Glomerular endothelial cell (primary cell): ENCODE measurements around the gene KTN1. TPM values are rescaled to one million over a fixed set of nuclear protein-coding genes. Genes with fewer than 3 reads are reported as not detected.

Experiments used
- DNase-seq: peaks from one replicate; pipeline ENCODE4 v3.0.0-alpha.2; 2011; ENCODE audit warnings: low read depth, low spot score; ENCODE audit errors: extremely low read depth
- total RNA-seq: library from RNA; depleted of rRNA; stranded (reverse); fragments of >200 nt; gene quantifications from 2 replicates; pipeline ENCODE4 v1.2.3, GENCODE V29; 2015

Gene KTN1
- total RNA-seq, 1 donor from 2014 or later, result 94.2 TPM

DNA sequence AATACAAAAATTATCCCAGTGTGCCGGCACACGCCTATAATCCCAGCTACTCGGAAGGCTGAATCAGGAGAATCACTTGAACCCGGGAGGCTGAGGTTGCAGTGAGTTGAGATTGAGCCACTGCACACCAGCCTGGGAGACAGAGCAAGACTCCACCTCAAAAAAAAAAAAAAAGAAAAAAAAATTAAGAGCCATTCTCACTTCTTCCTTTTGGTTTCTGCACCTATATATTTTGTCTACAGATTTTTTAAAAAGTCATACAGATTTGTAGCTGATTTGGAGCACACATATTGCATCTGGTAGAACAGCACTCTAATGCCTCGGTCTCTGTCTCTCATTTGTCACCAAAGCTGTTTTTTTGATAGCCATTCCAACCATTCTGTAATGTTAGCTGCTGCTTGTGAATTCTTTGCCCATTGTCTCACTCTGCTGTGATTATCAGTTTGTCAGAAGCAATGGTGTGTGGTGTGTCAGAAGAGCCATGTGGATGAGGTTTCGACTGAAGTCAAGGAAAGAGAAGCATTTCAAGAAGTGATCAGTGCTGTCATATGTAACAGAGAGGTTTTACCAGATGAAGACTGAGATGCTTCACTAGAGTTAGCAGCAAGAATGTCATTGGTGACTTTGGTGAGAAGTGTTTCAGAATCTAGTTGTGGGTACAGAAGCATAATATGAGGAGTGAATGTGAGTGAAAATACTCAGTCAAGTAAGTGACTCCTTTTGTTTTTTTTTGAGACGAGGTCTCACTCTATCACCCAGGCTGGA, 8.7 kb upstream of the KTN1 start:
- DNase-seq, result no peak

DNA sequence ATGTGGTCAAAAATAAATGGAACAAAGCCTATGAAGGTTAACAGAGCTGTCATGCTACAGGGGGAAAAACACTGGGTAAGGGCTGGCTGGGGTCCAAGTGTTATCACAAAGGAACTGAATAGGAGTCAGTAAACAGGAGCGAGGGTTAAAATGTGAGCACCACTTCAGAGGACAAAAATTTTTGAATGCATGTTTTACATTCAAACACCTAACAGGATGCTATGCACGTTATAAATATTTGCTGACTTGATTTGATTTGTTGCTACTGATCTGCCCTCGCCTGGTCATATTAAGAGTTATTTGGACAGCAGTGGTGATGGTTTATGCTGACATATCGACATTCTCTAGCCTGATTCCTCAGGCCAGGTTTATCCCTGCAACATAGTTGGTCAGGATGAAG, 7.4 kb upstream of the KTN1 start:
- peak; percentile 65 for DNase-seq

DNA sequence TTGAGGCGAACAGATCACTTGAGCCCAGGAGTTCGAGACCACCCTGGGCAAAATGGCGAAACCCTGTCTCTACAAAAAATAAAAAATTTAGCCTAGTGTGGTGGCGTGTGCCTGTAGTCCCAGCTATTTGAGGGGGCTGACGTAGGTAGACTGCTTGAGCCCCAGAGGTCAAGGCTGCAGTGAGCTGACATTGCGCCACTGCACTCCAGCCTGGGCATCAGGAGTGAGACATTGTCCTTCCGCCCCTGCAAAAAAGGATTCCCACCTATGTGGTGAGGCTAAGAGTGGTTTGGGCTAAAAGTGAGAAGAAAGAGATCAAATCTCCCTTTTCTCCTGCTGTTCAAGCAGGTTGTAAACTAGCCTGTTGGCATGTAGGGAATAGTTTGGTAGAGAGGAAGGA, 5.0 kb upstream of the KTN1 start:
- DNase-seq, result no peak

DNA sequence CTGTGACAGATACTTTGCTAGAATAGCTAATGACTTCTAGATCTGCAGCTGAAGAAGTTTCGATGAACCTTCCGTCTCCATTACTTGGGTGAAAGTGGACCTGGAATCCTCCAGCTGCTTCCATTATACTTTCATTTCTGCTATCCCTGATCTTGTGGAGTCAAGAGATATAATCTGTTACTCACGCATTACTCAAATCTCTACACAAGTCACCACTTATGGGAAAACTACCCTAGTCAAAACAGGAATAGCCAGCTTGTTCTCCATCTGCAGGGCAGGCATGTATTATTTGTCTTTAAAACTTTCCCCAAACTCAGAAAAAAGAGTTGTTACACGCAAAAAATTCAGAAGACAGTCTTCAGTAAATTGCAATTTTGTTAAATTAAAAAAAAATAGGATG, 2.8 kb upstream of the KTN1 start:
- DNase-seq, result no peak

DNA sequence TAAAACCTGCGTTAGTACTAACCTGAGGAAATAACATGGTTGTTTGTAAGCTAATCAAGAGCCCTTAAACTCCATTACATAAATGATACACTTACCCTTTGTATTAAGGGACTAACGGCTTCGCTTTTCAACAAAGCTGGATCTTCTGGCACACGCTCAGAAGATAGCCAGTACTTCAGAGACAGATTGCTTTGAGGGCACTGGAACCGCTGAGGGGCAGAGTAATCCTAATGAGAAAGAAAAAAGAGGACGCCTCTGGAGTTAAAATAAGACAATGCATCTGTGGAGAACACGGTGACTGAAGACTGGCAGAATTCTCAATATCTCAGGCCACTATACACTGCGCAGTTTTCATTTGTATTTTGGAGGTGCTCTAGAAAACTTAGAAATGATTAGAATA, 1.5 kb upstream of the KTN1 start:
- DNase-seq, result no peak

DNA sequence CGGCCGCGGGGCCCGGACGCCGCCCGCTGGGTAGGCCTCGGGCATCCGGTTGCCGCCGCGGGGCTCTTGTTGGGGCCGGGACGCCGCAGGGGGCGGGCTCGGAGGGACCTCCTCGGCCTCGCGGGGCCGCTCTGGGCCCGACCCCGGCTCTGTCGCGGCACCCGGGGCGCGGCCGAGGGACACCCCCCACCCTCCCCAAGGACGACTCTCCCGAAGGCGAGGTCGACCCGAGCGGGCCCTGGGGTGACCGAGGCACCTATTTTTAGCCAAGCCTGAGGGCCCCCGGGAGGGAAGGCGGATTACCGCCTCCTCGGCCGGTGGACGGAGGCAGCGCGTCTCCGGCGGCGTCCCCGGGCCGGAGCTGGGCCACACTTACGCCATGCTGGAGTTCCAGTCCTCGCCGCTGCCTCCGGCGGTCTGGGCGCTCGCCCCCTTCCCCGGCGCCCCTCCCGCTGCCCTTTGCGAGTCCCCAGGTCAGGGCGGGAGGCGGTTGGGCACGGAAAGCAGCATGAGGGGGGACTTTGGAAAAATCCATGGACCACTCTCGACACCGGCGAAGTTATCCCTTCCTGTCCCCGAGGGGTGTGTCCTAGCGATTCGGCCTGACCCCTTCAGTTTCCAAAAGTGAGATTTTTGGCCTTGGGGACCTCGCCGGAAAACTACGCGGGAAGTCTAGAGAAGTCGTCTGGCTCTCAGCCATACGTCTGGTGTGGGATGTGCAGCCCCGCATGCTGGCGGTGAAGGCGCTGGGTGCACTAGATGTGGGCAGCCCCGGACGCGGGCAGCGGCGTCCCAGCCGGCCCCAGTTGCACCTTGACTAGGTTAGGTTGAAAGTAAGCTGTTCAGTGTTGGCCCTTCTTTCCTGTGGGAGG, 699 bp downstream of the KTN1 start:
- DNase-seq, result no peak

DNA sequence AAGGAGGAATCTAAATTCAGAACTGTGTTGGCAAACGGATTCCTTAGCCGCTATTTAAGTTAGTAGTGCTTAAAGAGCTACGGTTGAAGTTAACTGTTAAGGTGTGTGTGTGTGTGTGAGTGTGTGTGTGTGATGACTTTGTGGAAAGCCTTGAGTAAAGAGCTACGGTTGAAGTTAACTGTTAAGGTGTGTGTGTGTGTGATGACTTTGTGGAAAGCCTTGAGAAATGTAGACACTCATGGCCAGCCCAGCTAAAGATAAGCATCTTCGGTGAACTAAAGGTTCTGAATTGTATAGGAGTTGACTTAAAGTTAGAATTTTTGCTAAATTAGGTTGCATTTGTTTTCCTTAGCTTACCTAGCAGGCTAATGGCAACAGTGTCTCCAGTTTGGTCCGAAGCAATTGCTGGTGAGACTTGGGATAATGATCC, 1.4 kb downstream of the KTN1 start:
- no peak for DNase-seq

DNA sequence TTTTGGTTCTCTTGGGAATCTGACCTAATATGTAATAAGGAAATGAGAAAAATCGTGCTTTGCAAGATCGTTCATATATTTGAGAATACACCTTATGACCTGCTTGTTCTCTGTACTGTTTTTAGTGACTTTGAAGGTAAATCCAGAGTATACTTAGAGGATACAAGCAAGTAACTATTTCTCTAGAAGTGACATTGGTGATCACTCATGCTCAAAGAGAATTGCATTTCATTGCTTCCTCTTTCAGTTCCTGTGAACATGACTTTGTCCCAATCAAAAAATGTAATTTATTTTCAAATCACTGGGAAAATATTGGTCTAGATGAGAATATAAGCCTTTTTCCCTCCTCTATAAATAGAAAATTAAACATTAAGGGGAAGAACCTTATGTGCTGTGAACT, 2.7 kb downstream of the KTN1 start:
- no peak for DNase-seq

DNA sequence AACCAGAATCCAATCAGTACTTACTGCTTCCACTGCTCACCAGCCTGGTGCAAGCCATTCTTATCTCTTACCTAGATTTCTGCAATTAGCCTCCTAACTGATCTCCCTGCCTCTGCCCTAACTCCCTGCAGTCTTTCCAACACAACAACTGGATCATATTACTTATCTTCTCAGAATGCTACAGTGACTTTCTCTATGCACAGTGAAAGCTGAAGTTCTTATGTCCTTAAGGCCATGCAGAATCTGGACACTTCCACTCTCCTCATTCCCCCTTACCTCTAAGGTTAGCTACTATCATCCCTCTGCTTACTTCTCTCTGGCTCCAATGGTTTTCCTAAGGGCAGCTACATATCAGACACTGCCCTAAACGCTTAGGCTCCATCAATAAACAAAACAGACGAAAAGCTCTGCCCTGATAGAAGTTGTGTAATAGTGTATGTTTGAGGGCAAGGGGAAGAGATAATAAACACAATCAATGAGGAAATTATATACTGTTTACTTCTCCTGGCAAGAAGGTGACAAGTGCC, 4.0 kb downstream of the KTN1 start:
- no peak for DNase-seq

DNA sequence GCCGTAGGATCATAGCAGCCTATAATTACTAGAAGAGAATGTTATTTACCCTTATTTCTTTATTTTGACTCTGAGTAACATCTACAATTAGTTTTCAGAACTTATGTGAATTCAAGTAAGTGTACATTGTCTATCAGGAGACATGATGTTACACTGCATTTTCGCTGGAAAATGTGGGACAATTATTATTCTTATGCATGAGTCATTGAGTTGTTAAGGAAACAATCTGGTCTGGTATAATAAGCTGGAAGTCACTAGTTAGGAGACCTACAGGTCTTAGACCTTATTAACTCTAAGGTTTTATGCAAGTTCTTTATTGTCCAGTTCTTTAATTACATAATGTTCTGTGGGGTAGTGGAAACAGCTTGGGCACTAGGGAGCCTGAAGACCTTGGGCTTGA, 5.8 kb downstream of the KTN1 start:
- DNase-seq, result no peak

DNA sequence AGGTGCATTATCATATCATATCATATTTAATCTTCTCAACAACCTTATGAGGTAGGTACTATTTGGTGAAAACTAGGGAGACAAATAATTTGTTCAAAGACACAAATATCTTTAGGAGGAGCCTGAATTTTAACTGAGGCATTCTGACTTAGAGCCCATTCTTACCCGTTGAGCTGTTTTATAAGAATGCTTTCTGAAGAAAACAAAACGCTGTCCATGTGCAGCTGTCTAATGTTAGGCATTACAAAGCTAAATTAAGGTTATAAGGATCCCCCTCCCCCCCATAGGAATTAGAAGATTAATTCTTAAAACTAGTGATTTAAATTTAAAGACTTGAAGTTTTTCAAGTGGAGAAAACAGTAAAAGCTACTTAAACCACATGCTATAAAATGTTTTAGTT, 6.4 kb downstream of the KTN1 start:
- DNase-seq, result no peak

DNA sequence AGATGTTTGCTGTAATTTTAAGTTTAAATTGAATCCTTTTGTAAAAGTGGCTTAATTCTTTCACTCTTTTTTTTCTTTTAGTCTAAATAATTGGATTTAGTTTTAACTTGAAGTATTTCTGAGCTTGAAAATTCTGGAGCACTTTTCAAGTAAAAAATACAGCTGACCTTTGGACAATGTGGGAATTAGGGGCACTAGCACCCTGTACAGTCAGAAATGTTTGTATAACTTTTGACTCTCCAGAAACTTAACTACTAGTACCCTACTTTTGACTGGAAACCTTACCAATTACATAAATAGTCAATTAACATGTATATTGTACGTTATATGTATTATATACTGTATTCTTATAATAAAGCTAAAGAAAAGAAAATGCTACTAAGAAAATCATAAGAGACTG, 7.8 kb downstream of the KTN1 start:
- DNase-seq, result no peak

DNA sequence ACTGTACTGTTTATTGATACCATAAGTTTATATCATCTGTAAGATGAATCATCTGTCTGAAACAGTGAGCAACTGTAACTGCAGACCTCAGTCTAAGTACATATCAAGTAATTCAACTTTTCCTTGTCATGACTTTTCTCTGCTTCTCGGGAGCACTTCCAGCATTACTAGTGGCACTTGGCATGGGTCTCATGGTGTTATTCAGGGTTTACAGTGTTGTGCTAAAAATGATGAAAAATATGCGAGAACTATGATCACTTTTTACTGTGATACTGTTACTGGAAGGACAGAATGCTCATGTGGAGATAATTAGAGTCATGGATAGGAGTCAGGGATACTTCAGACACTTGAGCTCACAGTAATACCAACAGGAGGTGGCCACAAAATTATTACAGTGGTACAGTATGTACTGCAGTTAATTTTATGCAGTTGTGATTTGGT, 8.3 kb downstream of the KTN1 start:
- no peak for DNase-seq

DNA sequence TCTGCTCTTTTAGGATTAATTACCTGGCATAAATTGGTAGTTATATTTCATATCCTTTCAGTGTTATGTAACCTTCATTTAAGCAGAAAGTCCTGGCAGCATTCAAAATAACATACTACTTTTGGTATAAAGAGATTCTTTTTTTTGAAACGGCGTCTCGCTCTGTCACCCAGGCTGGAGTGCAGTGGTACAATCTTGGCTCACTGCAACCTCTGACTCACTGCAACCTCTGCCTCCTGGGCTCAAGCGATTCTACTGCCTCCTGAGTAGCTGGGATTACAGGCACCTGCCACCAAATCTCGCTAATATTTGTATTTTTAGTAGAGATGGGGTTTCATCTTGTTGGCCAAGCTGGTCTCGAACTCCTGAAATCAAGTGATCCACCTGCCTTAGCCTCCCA, 9.2 kb downstream of the KTN1 start:
- no peak for DNase-seq

DNA sequence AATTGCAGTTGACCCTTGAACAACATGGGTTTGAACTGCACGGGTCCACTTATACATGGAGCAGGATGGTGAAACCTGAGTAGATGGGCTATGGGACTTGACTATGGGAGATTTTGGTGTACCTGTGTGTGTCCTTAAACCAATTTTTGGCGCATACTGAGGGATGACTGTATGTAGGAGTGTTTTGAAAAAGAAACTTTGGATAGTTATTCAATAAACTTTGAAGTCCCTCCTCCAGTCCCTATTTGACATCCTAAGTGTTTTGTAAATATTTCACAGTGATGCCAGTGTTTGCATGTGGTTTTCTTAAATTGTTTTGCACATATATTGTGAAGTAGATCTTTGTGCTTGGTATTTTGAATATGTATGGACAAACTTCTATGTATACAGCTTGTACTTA, 12.4 kb downstream of the KTN1 start:
- no peak for DNase-seq

DNA sequence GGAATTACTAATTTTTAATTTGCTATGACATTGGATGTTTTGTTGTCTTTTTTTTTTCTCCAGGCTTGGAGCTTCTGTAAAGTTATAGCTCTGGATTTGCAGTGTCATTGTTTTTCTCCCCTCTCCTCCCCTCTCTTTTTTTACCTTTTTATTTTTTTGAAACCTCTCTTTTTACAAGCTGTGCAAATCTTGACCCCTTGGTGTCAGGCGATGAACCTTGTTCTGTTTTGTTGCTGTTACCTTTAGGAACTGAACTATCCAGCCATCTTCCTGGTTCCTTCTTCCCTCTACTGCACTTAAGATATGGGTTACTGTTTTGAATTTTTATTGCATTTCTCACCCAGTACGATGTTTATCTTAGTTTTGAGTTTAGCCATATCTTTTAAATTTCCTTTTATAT, 13.7 kb downstream of the KTN1 start:
- DNase-seq, result no peak

DNA sequence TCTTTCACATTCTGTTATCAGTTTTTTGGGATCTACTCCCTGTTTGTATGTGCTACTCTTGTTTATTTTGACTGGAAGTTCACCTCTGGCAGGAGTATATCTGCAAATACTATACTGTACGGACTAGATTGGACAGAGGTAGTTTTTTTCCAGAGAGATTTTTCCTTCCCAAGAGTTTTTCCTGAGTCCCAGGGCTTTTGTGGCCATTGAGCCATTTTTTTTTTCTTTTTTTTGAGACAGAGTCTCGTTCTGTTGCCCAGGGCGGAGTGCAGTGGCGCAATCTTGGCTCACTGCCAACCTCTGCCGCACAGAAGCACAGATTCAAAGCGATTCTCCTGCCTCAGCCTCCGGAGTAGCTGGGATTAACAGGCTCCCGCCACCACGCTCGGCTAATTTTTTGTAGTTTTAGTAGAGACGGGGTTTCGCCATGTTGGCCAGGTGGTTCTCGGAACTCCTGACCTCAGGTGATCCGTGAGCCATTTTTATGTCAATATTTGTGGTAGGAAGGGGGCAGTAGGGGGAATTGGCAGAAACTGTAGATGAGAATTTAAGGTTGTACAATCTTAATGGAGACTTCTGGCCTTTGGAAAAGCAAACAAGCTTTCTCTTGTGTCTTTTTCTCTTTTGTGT, 19.4 kb downstream of the KTN1 start:
- no peak for DNase-seq

DNA sequence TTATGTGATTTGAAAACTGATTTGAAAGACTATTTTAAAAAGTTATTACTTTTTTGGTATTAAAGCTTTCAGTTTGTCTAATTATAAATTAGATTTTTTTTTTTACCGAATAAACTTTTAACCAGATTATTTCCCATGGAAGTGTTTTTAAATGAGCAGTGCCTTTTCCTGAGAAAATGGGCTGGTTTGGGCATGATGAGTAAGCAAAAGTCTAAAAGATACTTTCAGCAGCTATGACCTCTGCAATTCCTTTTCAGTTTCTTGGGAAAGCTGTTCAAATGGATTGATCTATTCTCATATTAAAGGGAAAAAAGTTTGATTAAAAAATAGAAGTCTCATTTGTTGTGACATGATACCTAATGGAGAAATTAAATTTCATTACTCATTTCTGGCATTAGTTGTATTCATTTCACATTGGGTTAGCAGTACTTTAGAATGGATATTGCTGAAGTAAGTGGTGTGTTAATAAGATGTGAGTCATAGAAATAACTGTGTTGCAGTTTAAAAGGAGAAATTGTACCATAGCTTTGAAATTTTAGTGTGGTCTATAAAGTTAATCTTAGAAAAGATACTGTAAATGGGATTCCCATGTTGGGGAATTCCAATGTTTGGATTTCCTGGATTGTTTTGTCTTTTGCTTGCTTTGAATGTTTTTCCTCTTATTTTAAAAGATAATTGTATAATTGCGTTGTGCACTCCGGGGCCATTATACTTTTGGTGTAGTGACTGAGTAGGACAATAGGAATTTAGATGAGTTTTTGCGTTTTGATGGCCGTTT, 21.0 kb downstream of the KTN1 start:
- no peak for DNase-seq

DNA sequence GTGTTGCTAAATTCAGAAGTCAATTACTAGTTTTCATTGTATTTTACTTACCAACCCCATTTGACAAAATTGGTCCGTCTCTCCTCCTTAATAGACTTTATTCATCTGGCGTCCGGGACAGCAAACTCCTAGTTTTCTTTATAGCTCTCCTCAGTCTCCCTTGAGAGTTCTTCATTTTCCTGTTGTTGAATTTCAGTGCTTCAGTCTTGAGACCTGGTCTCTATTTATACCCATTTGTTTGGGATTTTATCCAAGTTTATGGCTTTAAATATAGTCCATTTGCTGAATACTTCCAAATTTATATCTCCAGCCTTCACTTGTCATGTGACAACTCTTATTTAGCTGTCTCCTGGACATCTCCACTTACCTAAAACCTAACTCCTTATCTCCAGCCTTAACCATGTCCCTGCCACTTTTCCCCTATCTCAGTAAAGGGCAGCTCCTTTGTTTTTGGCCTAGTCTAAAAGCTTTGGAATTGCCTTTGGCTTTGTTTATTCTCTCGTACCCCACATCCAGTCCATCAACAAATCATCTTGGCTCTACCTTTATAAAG, 23.5 kb downstream of the KTN1 start:
- DNase-seq, result no peak

DNA sequence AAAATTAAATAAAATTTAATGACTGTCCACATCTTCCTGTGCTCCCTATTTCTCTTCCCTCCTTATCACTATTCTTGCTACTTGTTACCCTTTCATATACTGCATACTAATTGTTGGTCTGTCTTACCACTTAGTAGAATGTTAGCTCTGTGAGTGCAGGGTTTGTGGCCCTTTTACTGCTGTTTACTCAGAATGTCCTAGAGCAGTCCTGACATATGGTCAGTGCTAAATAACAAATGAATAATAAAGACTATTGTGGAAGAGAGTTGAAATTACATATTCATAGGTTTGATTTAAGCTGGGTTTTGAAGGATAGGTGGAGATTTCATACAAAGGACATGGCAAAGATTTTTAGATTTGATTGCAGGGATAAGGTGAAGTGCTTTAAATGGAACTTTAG, 24.5 kb downstream of the KTN1 start:
- no peak for DNase-seq
